CD14-positive monocyte (primary cell): Measurements from ENCODE around the gene JAKMIP2. TPM values are rescaled to one million over a fixed set of nuclear protein-coding genes. Genes with fewer than 3 reads are reported as not detected.

Experiments used
- DNase-seq, 3 donors: peaks; one replicate each; pipeline ENCODE4 v3.0.0-alpha.2; 2011 to 2022
- H2AFZ ChIP-seq: 2 replicates; pipeline ENCODE4 v1.6.0; 2012; ENCODE audit warnings: mild to moderate bottlenecking, low read depth, low read length, inconsistent platforms; ENCODE audit not compliant: insufficient read depth, poor library complexity, severe bottlenecking
- H3K27ac ChIP-seq, 2 donors: 1 replicate in 1 of 2; 2 replicates in 1 of 2; pipeline ENCODE4 v1.5.1; 2012 to 2013; ENCODE audit warnings: low read length in 2 of 2, control low read depth in 1 of 2, inconsistent platforms in 1 of 2, low read depth in 1 of 2, mild to moderate bottlenecking in 1 of 2
- H3K27me3 ChIP-seq, 2 donors: one replicate each; pipeline versions ENCODE4 v1.6.0 to v1.6.1; 2011 to 2013; ENCODE audit warnings: low read length in 2 of 2; ENCODE audit not compliant: control insufficient read depth in 2 of 2, insufficient read depth in 2 of 2
- H3K36me3 ChIP-seq, 2 donors: replicated peaks in 1 of 2; 1 replicate in 1 of 2; 2 replicates in 1 of 2; pipeline versions ENCODE4 v1.5.1 to v1.6.1; 2012 to 2013; ENCODE audit warnings: low read length in 2 of 2, control low read depth in 1 of 2, inconsistent platforms in 1 of 2, mild to moderate bottlenecking in 1 of 2; ENCODE audit not compliant: insufficient read depth in 2 of 2, control insufficient read depth in 1 of 2
- H3K4me1 ChIP-seq, 2 donors: 1 replicate in 1 of 2; 2 replicates in 1 of 2; pipeline versions ENCODE4 v1.5.1 to v1.6.1; 2012 to 2013; ENCODE audit warnings: low read length in 2 of 2, control low read depth in 1 of 2, inconsistent platforms in 1 of 2, mild to moderate bottlenecking in 1 of 2, moderate library complexity in 1 of 2; ENCODE audit not compliant: insufficient read depth in 2 of 2, control insufficient read depth in 1 of 2
- H3K4me2 ChIP-seq: replicated peaks from 2 replicates; pipeline ENCODE3; 2012; ENCODE audit warnings: low read length, moderate library complexity, mild to moderate bottlenecking; ENCODE audit not compliant: poor library complexity, severe bottlenecking; ENCODE audit errors: extremely low read depth
- H3K4me3 ChIP-seq, 3 experiments: fragments of 200-600 bp in 1 of 3; sonication (generic) in 1 of 3; replicated peaks in 1 of 3; 1 replicate in 2 of 3; 2 replicates in 1 of 3; pipeline ENCODE4 v1.5.1; 2011 to 2013; ENCODE audit warnings: low read length in 3 of 3, mild to moderate bottlenecking in 3 of 3, control low read depth in 2 of 3, low read depth in 2 of 3, inconsistent platforms in 1 of 3, moderate library complexity in 1 of 3
- H3K79me2 ChIP-seq: 2 replicates; pipeline ENCODE4 v1.6.0; 2012; ENCODE audit warnings: mild to moderate bottlenecking, control low read depth, inconsistent platforms, low read length, moderate library complexity; ENCODE audit not compliant: insufficient read depth
- H3K9ac ChIP-seq: 2 replicates; pipeline ENCODE4 v1.6.0; 2017; ENCODE audit warnings: low read length, mild to moderate bottlenecking; ENCODE audit not compliant: insufficient read depth, poor library complexity, severe bottlenecking
- H3K9me3 ChIP-seq, 2 donors: replicated peaks in 1 of 2; 1 replicate in 1 of 2; 2 replicates in 1 of 2; pipeline versions ENCODE4 v1.5.1 to v1.6.1; 2012 to 2013; ENCODE audit warnings: low read length in 2 of 2, control low read depth in 1 of 2; ENCODE audit not compliant: control insufficient read depth in 1 of 2, insufficient read depth in 1 of 2
- H4K20me1 ChIP-seq: 2 replicates; pipeline ENCODE4 v1.6.0; 2012; ENCODE audit warnings: mild to moderate bottlenecking, low read length, control low read depth, moderate library complexity; ENCODE audit not compliant: insufficient read depth
- H3K27ac Mint-ChIP-seq, 7 donors: one replicate each; pipeline ENCODE4 v1.8.0; 2020; ENCODE audit warnings: mild to moderate bottlenecking in 7 of 7, mixed read lengths in 7 of 7, moderate library complexity in 6 of 7, inconsistent platforms in 2 of 7
- H3K27me3 Mint-ChIP-seq, 3 donors: one replicate each; pipeline ENCODE4 v1.8.0; 2021 to 2022; ENCODE audit warnings: low read depth in 3 of 3, mild to moderate bottlenecking in 3 of 3, mixed read lengths in 3 of 3, moderate library complexity in 3 of 3, inconsistent platforms in 1 of 3
- H3K36me3 Mint-ChIP-seq, 2 donors: one replicate each; pipeline ENCODE4 v1.8.0; 2020; ENCODE audit warnings: mixed read lengths in 2 of 2, inconsistent platforms in 1 of 2, mild to moderate bottlenecking in 1 of 2
- H3K4me1 Mint-ChIP-seq: one replicate; pipeline ENCODE4 v1.8.0; 2020; ENCODE audit warnings: mild to moderate bottlenecking, mixed read lengths
- H3K4me3 Mint-ChIP-seq, 2 donors: one replicate each; pipeline ENCODE4 v1.8.0; 2020; ENCODE audit warnings: mild to moderate bottlenecking in 2 of 2, mixed read lengths in 2 of 2, moderate library complexity in 1 of 2
- H3K9me3 Mint-ChIP-seq, 7 donors: one replicate each; pipeline ENCODE4 v1.8.0; 2020 to 2022; ENCODE audit warnings: mixed read lengths in 7 of 7, mild to moderate bottlenecking in 6 of 7, moderate library complexity in 6 of 7, inconsistent platforms in 2 of 7
- WGBS: methylation state at CpG from one replicate; pipeline ENCODE4 v1.1.5; 2013; ENCODE audit warnings: missing lambda C conversion rate; ENCODE audit not compliant: insufficient coverage; 5-methylcytosine and 5-hydroxymethylcytosine counted together
- intact Hi-C, 2 donors: fragments of 100-400 bp; cut with micrococcal nuclease; formaldehyde crosslinking; loops; one replicate each; pipeline versions ENCODE4 v1.15.0 to v1.15.1; 2023
- polyA plus RNA-seq, 3 donors: library from polyadenylated mRNA; depleted of rRNA in 1 of 3; unstranded in 2 of 3; stranded (reverse) in 1 of 3; fragments of 300-500 nt in 2 of 3; fragments of >200 nt in 1 of 3; fragmentation: Illumina TruSeq in 2 of 3; gene quantifications; 1 replicate in 2 of 3; 2 replicates in 1 of 3; pipeline ENCODE4 v1.2.3, GENCODE V29; 2012 to 2021
- TF ChIP-seq, protein P1 (sequence below): fragments of 200-600 bp; IDR thresholded peaks from one replicate; pipeline ENCODE4 v1.8.0; 2022; ENCODE audit warnings: antibody characterized with exemption, mild to moderate bottlenecking

The JAKMIP2 gene
- polyA plus RNA-seq, 3 donors: 0.02 TPM; not detected in 2

DNA sequence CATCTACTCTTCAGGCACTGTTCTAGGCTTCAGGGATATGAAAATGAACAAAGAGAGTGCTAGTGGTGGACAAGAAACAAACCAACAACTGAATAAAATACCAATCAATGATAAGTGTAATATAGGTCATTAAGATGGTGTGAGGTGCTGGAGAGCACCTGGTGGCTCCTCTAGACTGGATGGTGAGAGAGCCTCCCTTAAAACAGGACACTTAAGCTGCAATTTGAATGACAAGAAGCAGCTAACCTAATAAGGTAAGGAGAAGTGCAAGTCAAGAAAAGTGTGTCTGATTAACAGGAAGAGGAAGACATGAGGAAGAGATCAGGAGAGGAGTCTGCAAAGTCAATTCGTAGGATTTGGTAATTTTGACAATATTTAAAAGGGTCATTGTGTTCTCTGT is 23.1 kb downstream of the JAKMIP2 start:
- intact Hi-C loops: no loop called here

DNA sequence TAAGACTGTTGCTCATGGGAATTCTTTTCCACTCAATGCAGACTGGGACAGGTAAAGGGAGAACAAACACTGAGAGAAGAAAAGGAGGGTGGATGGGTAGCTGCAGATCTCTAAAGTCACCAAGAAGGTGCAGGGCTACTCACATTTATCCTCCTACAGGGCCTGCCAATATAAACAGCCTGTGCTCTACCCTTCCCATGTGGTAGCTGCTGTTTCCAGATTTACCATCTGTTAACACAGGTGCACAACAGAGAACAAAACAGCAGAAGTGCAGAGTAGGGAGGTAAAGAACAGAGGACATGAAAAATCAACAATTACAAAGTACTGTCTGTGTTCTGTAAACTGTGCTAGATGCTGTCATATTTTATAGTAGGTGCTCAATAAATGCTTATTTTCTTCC is 26.0 kb downstream of the JAKMIP2 start:
- Histone ChIP-seq H2AFZ (no peak overlapping the region), H3K36me3 (no peaks in the 10 kb centered on the region), H3K4me2 (no peak overlapping the region), H3K79me2 (no peaks in the 10 kb centered on the region), H3K4me3 (no peak overlapping the region), H3K9me3 (no peaks in the 10 kb centered on the region), H3K27ac (no peak overlapping the region), H3K9ac (no peak overlapping the region), H3K4me1 (no peaks in the 10 kb centered on the region), H3K27me3 (no peaks in the 10 kb centered on the region), H4K20me1 (no peaks in the 10 kb centered on the region)
- no peak for DNase-seq
- intact Hi-C loops: no loop called here
- Mint-ChIP-seq H3K27me3 (no peaks in the 10 kb centered on the region), H3K36me3 (no peaks in the 10 kb centered on the region), H3K27ac (no peak overlapping the region), H3K4me1 (no peaks in the 10 kb centered on the region), H3K4me3 (no peak overlapping the region), H3K9me3 (peaks cover 0 to 2% (median 0%) of the 10 kb centered on the region in 7 donors)
- TF ChIP-seq, protein P1, sequence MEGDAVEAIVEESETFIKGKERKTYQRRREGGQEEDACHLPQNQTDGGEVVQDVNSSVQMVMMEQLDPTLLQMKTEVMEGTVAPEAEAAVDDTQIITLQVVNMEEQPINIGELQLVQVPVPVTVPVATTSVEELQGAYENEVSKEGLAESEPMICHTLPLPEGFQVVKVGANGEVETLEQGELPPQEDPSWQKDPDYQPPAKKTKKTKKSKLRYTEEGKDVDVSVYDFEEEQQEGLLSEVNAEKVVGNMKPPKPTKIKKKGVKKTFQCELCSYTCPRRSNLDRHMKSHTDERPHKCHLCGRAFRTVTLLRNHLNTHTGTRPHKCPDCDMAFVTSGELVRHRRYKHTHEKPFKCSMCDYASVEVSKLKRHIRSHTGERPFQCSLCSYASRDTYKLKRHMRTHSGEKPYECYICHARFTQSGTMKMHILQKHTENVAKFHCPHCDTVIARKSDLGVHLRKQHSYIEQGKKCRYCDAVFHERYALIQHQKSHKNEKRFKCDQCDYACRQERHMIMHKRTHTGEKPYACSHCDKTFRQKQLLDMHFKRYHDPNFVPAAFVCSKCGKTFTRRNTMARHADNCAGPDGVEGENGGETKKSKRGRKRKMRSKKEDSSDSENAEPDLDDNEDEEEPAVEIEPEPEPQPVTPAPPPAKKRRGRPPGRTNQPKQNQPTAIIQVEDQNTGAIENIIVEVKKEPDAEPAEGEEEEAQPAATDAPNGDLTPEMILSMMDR: no peak

More for the DNA sequence above, 23.1 kb downstream of the JAKMIP2 start:
- no peak overlapping the region for H3K27ac Mint-ChIP-seq
- H3K27me3 Mint-ChIP-seq: no peaks in the 10 kb centered on the region
- no peaks in the 10 kb centered on the region for H3K4me1 Mint-ChIP-seq
- Histone ChIP-seq H3K9ac (no peak overlapping the region), H3K9me3 (no peaks in the 10 kb centered on the region), H3K4me3 (no peak overlapping the region), H3K27me3 (no peaks in the 10 kb centered on the region), H3K36me3 (no peaks in the 10 kb centered on the region), H3K4me1 (no peaks in the 10 kb centered on the region), H3K79me2 (no peaks in the 10 kb centered on the region), H4K20me1 (no peaks in the 10 kb centered on the region), H3K27ac (no peak overlapping the region), H3K4me2 (no peak overlapping the region), H2AFZ (no peak overlapping the region)
- TF ChIP-seq, protein P1: no peak
- H3K9me3 Mint-ChIP-seq: peaks cover 0 to 2% (median 0%) of the 10 kb centered on the region in 7 donors
- 80% methylated on average over 1 of the region's 1 CpG for WGBS
- DNase-seq: no peak
- H3K36me3 Mint-ChIP-seq: no peaks in the 10 kb centered on the region
- H3K4me3 Mint-ChIP-seq: no peak overlapping the region
